Measurements from ENCODE around the gene DNTTIP2. TPM values are rescaled to one million over a fixed set of nuclear protein-coding genes. Genes with fewer than 3 reads are reported as not detected.

Gene DNTTIP2
- total RNA-seq, 4 donors from 2014 or later: 26.4 to 63.5 (median 41.0) TPM

- DNase-seq (ENCODE audit: low spot score): peak; percentile 38
- no peak for TF ChIP-seq CTCF (IDR thresholded peaks at IDR 0.05)
- peak; percentile 50 for ATAC-seq (ENCODE audit: low FRiP score)
Observed at GRCh38 chr1:93847811-93848288, 31.2 kb downstream of the DNTTIP2 start.

GRCh38 chr1:93846992-93847810, 31.8 kb downstream of the DNTTIP2 start:
- no peak for TF ChIP-seq CTCF (IDR thresholded peaks at IDR 0.05)
- peak; percentile 56 for DNase-seq (ENCODE audit: low spot score)
- ATAC-seq (ENCODE audit: low FRiP score): peak; percentile 69

GRCh38 chr1:93846206-93846991, 32.6 kb downstream of the DNTTIP2 start:
- TF ChIP-seq CTCF (IDR thresholded peaks at IDR 0.05): no peak
- DNase-seq (ENCODE audit: low spot score) (peak; percentile 63), ATAC-seq (ENCODE audit: low FRiP score) (peak; percentile 63)

GRCh38 chr1:93845538-93846205, 33.3 kb downstream of the DNTTIP2 start:
- DNase-seq (ENCODE audit: low spot score) (no peak), ATAC-seq (ENCODE audit: low FRiP score) (peak; percentile 59)
- no peak for TF ChIP-seq CTCF (IDR thresholded peaks at IDR 0.05)

- TF ChIP-seq CTCF (IDR thresholded peaks at IDR 0.05): no peak
- DNase-seq (ENCODE audit: low spot score) (no peak), ATAC-seq (ENCODE audit: low FRiP score) (no peak)
Observed at GRCh38 chr1:93844262-93845045, 34.6 kb downstream of the DNTTIP2 start.

GRCh38 chr1:93842750-93843500, 36.1 kb downstream of the DNTTIP2 start:
- DNase-seq (ENCODE audit: low spot score) (no peak), ATAC-seq (ENCODE audit: low FRiP score) (no peak)
- TF ChIP-seq CTCF (IDR thresholded peaks at IDR 0.05): no peak

Measured in omental fat pad (tissue), 4 donors.